Heart left ventricle (tissue), 13 donors: ENCODE results near the gene TXNIP.

Source experiments
- CTCF ChIP-seq, 12 donors: fragments of 200-600 bp; sonication (generic) in 4 of 12; IDR thresholded peaks; one replicate each; pipeline versions ENCODE4 v1.5.0 to v1.8.0; 2018 to 2022; ENCODE audit warnings: antibody characterized with exemption in 12 of 12, mild to moderate bottlenecking in 5 of 12
- POLR2A ChIP-seq, 2 donors: fragments of 450-650 bp; IDR thresholded peaks; one replicate each; pipeline ENCODE4 v1.6.1; 2017; ENCODE audit warnings: antibody characterized with exemption in 2 of 2, mild to moderate bottlenecking in 2 of 2, moderate library complexity in 2 of 2
- donor health status: ischemic (EF 13 %, LVEDD 7.1; RV severe dilation, severe dysfunction).
- donor health status: DM: no; HTN: yes; CAD: no.
- donor health status: DM: no; HTN: no; CAD: no.
- donor health status: ischemic (EF 25% LVEDD 6.9; RV normal size, moderate dysfunction).
- donor health status: ischemic (EF 25% LVEDD 5.7; RV mildly dilated, moderate dysfunction).
- donor health status: ischemic (EF 35%, LVEDD 5.7; RV mildly dilated, moderate dysfunction).
- donor health status: nonischemic (EF 11% LVEDD 7.7; RV severe dilation, severe dysfunction).
- donor health status: DM: yes; HTN: yes; CAD: no.
- donor health status: PGD.
- donor health status: ischemic (EF 29% LVEDD 5.4; RV normal size, mild dysfunction).
- donor health status: nonischemic (EF 23%, LVEDD 6.1; RV moderate dilation, normal function).

- TF ChIP-seq POLR2A (IDR thresholded peaks at IDR 0.05) (no peak), CTCF (IDR thresholded peaks at IDR 0.05) (no peak)
These were observed 7.6 kb downstream of the TXNIP start for GRCh38 chr1:145988773-145989172.
